Measurements from ENCODE around the gene PNPLA7. TPM values are rescaled to one million over a fixed set of nuclear protein-coding genes. Genes with fewer than 3 reads are reported as not detected.

The PNPLA7 gene
- total RNA-seq, 1 experiment from 2014 or later, result 0.10 TPM

Other genes with a start within 250 kb of the PNPLA7 start
- 5.1 and 8.9 TPM in 2 replicates for gene NRARP, start 248.1 kb downstream of the PNPLA7 start, total RNA-seq (2014; rRNA removed; shearing (Covaris generic))
- 8.4 and 12.8 TPM in 2 replicates for gene EXD3, start 127.2 kb downstream of the PNPLA7 start, total RNA-seq (2014; rRNA removed; shearing (Covaris generic))
- 0.92 and 2.0 TPM in 2 replicates for gene NOXA1, start 127.0 kb downstream of the PNPLA7 start, total RNA-seq (2014; rRNA removed; shearing (Covaris generic))
- not detected in 2 replicates for gene ENTPD8, start 109.0 kb downstream of the PNPLA7 start, total RNA-seq (2014; rRNA removed; shearing (Covaris generic))
- gene NSMF, start 91.1 kb downstream of the PNPLA7 start, total RNA-seq (2014; rRNA removed; shearing (Covaris generic)), result 34.9 and 36.8 TPM in 2 replicates
- 52.1 and 57.5 TPM in 2 replicates for gene MRPL41, start 1.5 kb upstream of the PNPLA7 start, total RNA-seq (2014; rRNA removed; shearing (Covaris generic))
- gene DPH7, start 28.5 kb upstream of the PNPLA7 start, total RNA-seq (2014; rRNA removed; shearing (Covaris generic)), result 24.4 and 29.9 TPM in 2 replicates
- gene ZMYND19, start 40.1 kb upstream of the PNPLA7 start, total RNA-seq (2014; rRNA removed; shearing (Covaris generic)), result 23.9 and 24.1 TPM in 2 replicates
- 26.6 and 32.6 TPM in 2 replicates for gene ARRDC1, start 55.3 kb upstream of the PNPLA7 start, total RNA-seq (2014; rRNA removed; shearing (Covaris generic))
- 33.8 and 44.7 TPM in 2 replicates for gene EHMT1, start 68.6 kb upstream of the PNPLA7 start, total RNA-seq (2014; rRNA removed; shearing (Covaris generic))